ENCODE data around the gene ENPP7. TPM values are rescaled to one million over a fixed set of nuclear protein-coding genes. Genes with fewer than 3 reads are reported as not detected.

The ENPP7 gene
- total RNA-seq, 1 donor from 2014 or later = not detected

- no peak overlapping the region for H3K4me3 ChIP-seq (ENCODE audit: low read depth, low read length)
- DNase-seq (ENCODE audit: low read depth) = no peak
- no peak for TF ChIP-seq CTCF (IDR thresholded peaks at IDR 0.05; ENCODE audit: insufficient read depth, low read length, severe bottlenecking)
- peak; percentile 66 for FAIRE-seq
- peaks cover 7% of the 10 kb centered on the region for H3K27me3 ChIP-seq (ENCODE audit: control insufficient read depth, insufficient read depth, low read length)
- H3K36me3 ChIP-seq (ENCODE audit: control insufficient read depth, insufficient read depth, low read length) = no peaks in the 10 kb centered on the region
Measured at GRCh38 chr17:79693419-79693818, 37.3 kb upstream of the ENPP7 start.

GRCh38 chr17:79695293-79695790, 35.4 kb upstream of the ENPP7 start:
- no peak overlapping the region for H3K4me3 ChIP-seq (ENCODE audit: low read depth, low read length)
- DNase-seq (ENCODE audit: low read depth) (no peak), FAIRE-seq (no peak)
- TF ChIP-seq CTCF (IDR thresholded peaks at IDR 0.05; ENCODE audit: insufficient read depth, low read length, severe bottlenecking) = no peak
- H3K27me3 ChIP-seq (ENCODE audit: control insufficient read depth, insufficient read depth, low read length) = peaks cover 7% of the 10 kb centered on the region
- H3K36me3 ChIP-seq (ENCODE audit: control insufficient read depth, insufficient read depth, low read length) = no peaks in the 10 kb centered on the region

- no peaks in the 10 kb centered on the region for H3K36me3 ChIP-seq (ENCODE audit: control insufficient read depth, insufficient read depth, low read length)
- H3K27me3 ChIP-seq (ENCODE audit: control insufficient read depth, insufficient read depth, low read length) = peaks cover 7% of the 10 kb centered on the region
- no peak overlapping the region for H3K4me3 ChIP-seq (ENCODE audit: low read depth, low read length)
- no peak for TF ChIP-seq CTCF (IDR thresholded peaks at IDR 0.05; ENCODE audit: insufficient read depth, low read length, severe bottlenecking)
- no peak for DNase-seq (ENCODE audit: low read depth)
- no peak for FAIRE-seq
Measured at GRCh38 chr17:79695797-79696609, 34.7 kb upstream of the ENPP7 start.

GRCh38 chr17:79696610-79696982, 34.1 kb upstream of the ENPP7 start:
- no peak for FAIRE-seq

GRCh38 chr17:79698146-79698846, 32.4 kb upstream of the ENPP7 start:
- TF ChIP-seq CTCF (IDR thresholded peaks at IDR 0.05; ENCODE audit: insufficient read depth, low read length, severe bottlenecking) = no peak
- DNase-seq (ENCODE audit: low read depth) (no peak), FAIRE-seq (no peak)
- Histone ChIP-seq H3K27me3 (ENCODE audit: control insufficient read depth, insufficient read depth, low read length) (peaks cover 4% of the 10 kb centered on the region), H3K4me3 (ENCODE audit: low read depth, low read length) (no peak overlapping the region), H3K36me3 (ENCODE audit: control insufficient read depth, insufficient read depth, low read length) (no peaks in the 10 kb centered on the region)

More at GRCh38 chr17:79696610-79696982, 34.1 kb upstream of the ENPP7 start:
- no peak for TF ChIP-seq CTCF (IDR thresholded peaks at IDR 0.05; ENCODE audit: insufficient read depth, low read length, severe bottlenecking)
- Histone ChIP-seq H3K36me3 (ENCODE audit: control insufficient read depth, insufficient read depth, low read length) (no peaks in the 10 kb centered on the region), H3K27me3 (ENCODE audit: control insufficient read depth, insufficient read depth, low read length) (peaks cover 7% of the 10 kb centered on the region), H3K4me3 (ENCODE audit: low read depth, low read length) (no peak overlapping the region)
- DNase-seq (ENCODE audit: low read depth) = no peak

Measured in bronchial epithelial cell (primary cell).